ENCODE data around the gene DNAH17.
A peak's percentile ranks its signal among the peaks of the same experiment; 100 is the strongest.

DNAH17 gene

DNA sequence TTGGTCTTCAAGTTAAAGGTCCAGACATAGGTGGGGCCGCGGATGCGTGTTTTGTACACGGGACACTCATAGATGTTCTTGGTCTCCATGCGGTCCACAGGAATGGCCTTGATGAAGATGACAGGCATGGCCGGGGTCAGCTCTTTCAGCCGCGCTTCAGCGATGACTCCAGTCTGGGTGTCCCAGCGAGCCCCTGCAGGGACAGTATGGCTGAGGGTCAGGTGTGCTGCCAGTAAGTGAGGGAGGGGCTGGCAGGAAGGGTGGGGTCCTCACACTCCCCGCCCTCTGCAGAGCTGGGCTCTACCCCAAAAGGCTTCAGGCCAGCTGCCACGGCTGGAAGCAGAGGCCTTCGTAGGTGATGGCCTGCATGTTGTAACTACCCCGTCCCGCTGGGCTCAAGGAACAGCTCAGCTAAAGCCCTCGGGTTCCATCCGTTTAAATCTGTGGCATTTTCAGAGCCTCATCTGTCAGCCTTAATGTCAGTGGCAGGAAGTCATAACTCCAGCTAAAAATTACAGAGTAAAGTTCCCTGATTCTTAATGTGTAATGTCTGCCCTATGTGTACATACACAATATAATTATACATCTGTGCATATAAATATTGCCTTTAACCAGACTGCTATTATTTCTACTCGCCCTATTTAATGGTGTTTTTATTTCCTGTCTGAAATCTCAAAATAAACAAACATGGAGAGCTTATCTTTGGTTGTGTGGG lies 153.1 kb downstream of the DNAH17 start:
- H3K4me1 ChIP-seq (ENCODE audit: insufficient read depth, low read length), result no peaks in the 10 kb centered on the region

DNA sequence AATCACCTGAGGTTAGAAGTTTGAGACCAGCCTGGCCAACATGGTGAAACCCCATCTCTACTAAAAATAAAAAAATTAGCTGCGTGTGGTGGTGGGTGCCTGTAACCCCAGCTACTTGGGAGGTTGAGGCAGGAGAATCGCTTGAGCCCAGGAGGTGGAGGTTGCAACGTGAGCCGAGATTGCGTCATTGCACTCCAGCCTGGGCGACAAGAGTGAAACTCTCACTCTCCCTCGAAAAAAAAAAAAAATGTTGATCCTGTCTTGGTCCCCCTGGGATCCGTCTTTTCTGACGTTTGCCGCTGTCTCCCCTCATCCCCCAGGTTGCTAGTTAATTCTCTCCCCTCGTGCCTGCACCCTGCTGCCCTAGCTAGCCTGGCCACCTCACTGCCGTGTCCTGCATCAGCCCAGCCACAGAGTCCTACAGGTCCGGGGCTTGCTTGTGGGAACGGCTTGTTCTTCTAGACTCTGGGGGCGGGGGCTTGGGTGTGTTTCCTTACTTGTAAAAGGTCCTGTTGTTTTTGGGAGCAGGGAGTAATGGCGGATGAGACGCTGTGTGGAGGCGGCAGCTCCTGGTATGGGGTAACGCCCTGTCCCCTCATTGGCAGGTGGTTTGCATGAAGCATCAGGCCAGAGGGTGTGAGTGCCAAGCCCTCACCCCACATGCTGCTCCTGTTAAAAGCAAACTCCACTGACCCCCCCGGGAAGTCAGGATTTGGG lies 154.2 kb downstream of the DNAH17 start:
- Histone ChIP-seq H3K27ac (ENCODE audit: low read depth, low read length) (no peak overlapping the region), H3K9ac (ENCODE audit: low read length) (no peak overlapping the region), H3K4me3 (ENCODE audit: low read depth in 1 of 2, low read length in 2 of 2) (no peak overlapping the region), H3K36me3 (ENCODE audit: insufficient read depth, low read length) (peaks cover 29% of the 10 kb centered on the region), H3K9me3 (ENCODE audit: low read length) (no peaks in the 10 kb centered on the region), H3K4me1 (ENCODE audit: insufficient read depth, low read length) (no peaks in the 10 kb centered on the region), H3K27me3 (ENCODE audit: control insufficient read depth in 1 of 2, insufficient read depth in 2 of 2, low read length in 2 of 2) (no peaks in the 10 kb centered on the region)

More for the DNA sequence above, 153.1 kb downstream of the DNAH17 start:
- Histone ChIP-seq H3K27ac (ENCODE audit: low read depth, low read length) (no peak overlapping the region), H3K36me3 (ENCODE audit: insufficient read depth, low read length) (peaks cover 29% of the 10 kb centered on the region), H3K4me3 (ENCODE audit: low read depth in 1 of 2, low read length in 2 of 2) (no peak overlapping the region), H3K9ac (ENCODE audit: low read length) (no peak overlapping the region), H3K27me3 (ENCODE audit: control insufficient read depth in 1 of 2, insufficient read depth in 2 of 2, low read length in 2 of 2) (no peaks in the 10 kb centered on the region), H3K9me3 (ENCODE audit: low read length) (no peaks in the 10 kb centered on the region)

DNA sequence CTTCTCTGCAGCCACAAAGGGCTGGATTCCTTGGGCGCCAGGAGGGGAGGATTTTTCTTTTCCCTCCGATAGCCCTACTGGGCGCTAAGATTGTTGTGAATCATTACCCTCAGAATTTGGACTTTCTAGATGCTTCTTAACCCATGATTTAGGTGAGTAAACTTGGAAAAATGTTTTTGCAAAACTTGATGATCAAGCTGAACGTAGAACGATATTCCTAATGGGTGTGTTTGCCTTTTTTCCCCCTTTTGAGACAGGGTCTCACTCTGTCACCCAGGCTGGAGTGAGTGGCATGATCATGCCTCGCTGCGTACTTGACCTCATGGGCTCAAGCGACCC lies 155.0 kb downstream of the DNAH17 start:
- H3K4me3 ChIP-seq (ENCODE audit: low read depth in 1 of 2, low read length in 2 of 2), result no peak overlapping the region

DNA sequence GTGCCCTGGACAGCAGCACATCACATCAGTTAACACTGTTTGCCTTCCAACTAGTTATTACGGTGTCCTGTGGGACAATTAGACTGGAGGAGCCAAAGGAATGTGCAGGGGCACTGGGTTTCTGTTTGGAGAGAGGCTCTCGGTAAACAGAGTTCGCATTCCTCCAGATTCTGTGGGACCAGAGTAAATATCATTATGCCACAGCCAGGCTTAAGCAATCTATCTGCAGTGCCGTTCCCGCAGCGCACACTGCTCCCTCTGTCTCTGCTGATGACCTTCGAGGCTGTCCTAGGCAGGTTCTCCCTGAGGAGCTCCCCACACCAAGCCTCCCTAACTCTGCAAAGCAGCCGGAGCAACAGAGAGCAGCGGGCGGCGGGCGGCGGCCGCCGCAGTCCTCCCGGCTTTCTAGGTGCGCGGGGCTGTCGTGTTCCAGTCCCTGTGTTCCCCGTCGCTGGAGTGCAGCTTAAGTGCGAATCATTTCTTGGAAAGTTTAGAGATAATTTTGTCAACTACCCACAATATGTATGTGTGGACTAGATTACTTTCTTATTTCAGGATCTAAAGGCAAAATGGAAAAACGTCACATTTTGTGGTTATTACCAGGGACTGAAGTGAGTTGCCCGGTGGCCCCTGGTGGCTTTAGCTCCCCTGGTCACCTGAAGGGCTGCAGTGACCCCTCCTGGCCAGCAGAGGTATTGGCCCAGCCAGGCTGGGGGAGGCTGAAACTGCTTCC lies 155.5 kb downstream of the DNAH17 start:
- no peaks in the 10 kb centered on the region for H3K27me3 ChIP-seq (ENCODE audit: control insufficient read depth in 1 of 2, insufficient read depth in 2 of 2, low read length in 2 of 2)
- peaks cover 9% of the 10 kb centered on the region for H3K4me1 ChIP-seq (ENCODE audit: insufficient read depth, low read length)
- no peak overlapping the region for H3K27ac ChIP-seq (ENCODE audit: low read depth, low read length)
- no peak overlapping the region for H3K9ac ChIP-seq (ENCODE audit: low read length)
- no peak overlapping the region for H3K4me3 ChIP-seq (ENCODE audit: low read depth in 1 of 2, low read length in 2 of 2)
- peaks cover 29% of the 10 kb centered on the region for H3K36me3 ChIP-seq (ENCODE audit: insufficient read depth, low read length)
- no peaks in the 10 kb centered on the region for H3K9me3 ChIP-seq (ENCODE audit: low read length)

More for the DNA sequence above, 155.0 kb downstream of the DNAH17 start:
- H3K27me3 ChIP-seq (ENCODE audit: control insufficient read depth in 1 of 2, insufficient read depth in 2 of 2, low read length in 2 of 2), result no peaks in the 10 kb centered on the region
- no peaks in the 10 kb centered on the region for H3K9me3 ChIP-seq (ENCODE audit: low read length)
- peaks cover 29% of the 10 kb centered on the region for H3K36me3 ChIP-seq (ENCODE audit: insufficient read depth, low read length)
- no peak overlapping the region for H3K27ac ChIP-seq (ENCODE audit: low read depth, low read length)
- no peak overlapping the region for H3K9ac ChIP-seq (ENCODE audit: low read length)
- H3K4me1 ChIP-seq (ENCODE audit: insufficient read depth, low read length), result peaks cover 3% of the 10 kb centered on the region

DNA sequence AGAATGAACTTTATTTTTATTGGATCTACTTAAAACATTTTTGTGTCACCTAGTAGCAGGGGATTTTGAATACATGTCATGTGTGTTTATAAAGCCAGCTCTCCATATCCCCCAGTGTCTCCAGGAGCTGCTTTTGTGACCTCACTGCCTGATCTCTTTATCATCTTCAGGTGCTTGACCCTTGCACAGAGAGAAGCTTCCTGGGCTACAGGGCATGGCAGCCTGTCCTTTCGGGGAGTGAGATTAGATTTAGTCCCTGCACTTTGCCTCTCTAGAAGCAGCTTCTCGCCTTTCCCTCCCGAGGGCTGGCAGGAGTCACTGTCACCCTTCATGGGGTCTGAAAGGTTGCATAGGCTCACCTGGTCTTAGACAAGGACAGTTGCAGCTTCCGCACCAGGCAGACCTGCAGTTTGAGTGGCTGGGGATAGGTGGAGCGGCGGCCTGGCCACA lies 156.1 kb downstream of the DNAH17 start:
- no peaks in the 10 kb centered on the region for H3K27me3 ChIP-seq (ENCODE audit: control insufficient read depth in 1 of 2, insufficient read depth in 2 of 2, low read length in 2 of 2)
- peaks cover 29% of the 10 kb centered on the region for H3K36me3 ChIP-seq (ENCODE audit: insufficient read depth, low read length)
- H3K27ac ChIP-seq (ENCODE audit: low read depth, low read length), result no peak overlapping the region
- H3K9ac ChIP-seq (ENCODE audit: low read length), result no peak overlapping the region
- H3K4me1 ChIP-seq (ENCODE audit: insufficient read depth, low read length), result peaks cover 15% of the 10 kb centered on the region
- no peaks in the 10 kb centered on the region for H3K9me3 ChIP-seq (ENCODE audit: low read length)
- no peak overlapping the region for H3K4me3 ChIP-seq (ENCODE audit: low read depth in 1 of 2, low read length in 2 of 2)

DNA sequence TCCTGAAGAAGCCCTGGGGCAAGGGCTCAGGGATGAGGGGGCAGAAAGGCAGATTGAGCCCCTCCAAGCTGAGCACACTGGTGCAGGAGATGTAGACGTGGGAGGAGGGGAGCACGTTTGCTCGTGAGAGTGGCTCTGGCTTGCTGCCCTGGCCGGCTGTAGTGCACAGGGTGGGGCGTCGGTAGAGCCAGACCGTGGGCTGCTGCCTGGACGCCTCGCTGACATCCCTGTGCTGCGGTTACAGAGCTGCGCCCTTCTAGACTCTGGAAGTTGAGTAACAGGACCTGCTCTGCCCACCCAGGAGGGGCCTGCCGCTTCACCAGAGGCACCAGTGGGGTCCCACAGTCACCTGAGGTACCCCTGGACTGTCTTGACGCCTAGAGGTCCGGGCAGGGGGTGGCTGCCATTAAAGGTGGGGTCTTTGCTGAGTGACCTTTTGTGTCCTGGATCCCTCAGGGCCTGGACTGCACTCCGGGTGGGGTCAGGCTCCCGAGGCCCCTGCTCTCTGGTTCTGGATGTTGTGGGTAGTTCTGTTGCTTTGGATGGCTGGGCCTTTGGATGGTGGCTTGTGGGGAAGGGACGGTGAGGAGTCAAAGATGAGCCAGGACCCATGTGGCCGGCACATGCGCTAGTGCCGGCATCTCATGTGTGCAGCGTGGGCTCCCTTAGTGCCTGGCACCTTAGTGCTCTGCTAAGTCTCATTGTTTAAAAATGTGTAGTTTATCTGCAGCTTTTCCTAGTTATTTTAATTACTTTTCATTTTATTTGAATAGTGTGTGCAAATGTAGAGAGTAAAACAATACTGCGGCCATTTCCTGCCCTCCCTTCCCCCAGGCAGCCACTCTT lies 157.0 kb downstream of the DNAH17 start:
- Histone ChIP-seq H3K4me3 (ENCODE audit: low read depth in 1 of 2, low read length in 2 of 2) (no peak overlapping the region), H3K9ac (ENCODE audit: low read length) (no peak overlapping the region), H3K27me3 (ENCODE audit: control insufficient read depth in 1 of 2, insufficient read depth in 2 of 2, low read length in 2 of 2) (no peaks in the 10 kb centered on the region), H3K36me3 (ENCODE audit: insufficient read depth, low read length) (peaks cover 27% of the 10 kb centered on the region), H3K27ac (ENCODE audit: low read depth, low read length) (no peak overlapping the region), H3K9me3 (ENCODE audit: low read length) (no peaks in the 10 kb centered on the region), H3K4me1 (ENCODE audit: insufficient read depth, low read length) (peaks cover 20% of the 10 kb centered on the region)

DNA sequence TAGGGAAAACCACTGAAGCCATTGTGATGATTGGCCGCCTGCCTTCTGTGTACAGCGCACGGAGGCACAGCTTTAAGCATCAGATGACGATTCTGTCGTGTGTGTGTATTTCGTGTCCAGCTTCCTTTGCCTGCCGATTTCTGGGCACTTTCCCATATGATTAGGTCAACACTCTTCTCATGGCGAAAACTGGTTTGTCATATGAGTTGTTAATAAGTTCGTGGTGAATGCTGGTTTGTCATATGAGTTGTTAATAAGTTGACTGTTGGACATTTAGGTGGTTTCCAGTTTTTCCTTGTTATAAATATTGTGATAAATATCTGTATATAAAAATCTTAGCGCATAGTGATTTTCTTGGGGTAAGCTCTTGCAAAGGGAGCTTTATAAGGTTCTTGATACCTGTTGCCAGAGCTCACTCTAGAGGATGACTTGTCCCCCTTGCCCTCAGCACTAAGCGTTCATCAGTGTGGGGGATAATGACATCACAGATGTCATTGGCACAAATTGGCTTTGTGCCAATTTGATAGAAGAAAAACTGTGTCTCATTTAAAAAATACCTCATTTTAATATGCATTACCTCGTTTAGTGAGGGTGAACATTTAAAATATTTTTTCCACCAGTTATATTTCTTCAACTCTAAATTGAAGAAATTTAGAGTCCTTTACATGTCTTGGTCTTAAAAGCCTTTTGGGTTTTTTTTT lies 158.7 kb downstream of the DNAH17 start:
- peaks cover 20% of the 10 kb centered on the region for H3K4me1 ChIP-seq (ENCODE audit: insufficient read depth, low read length)
- no peaks in the 10 kb centered on the region for H3K27me3 ChIP-seq (ENCODE audit: control insufficient read depth in 1 of 2, insufficient read depth in 2 of 2, low read length in 2 of 2)
- no peak overlapping the region for H3K4me3 ChIP-seq (ENCODE audit: low read depth in 1 of 2, low read length in 2 of 2)
- H3K27ac ChIP-seq (ENCODE audit: low read depth, low read length), result no peak overlapping the region
- no peaks in the 10 kb centered on the region for H3K9me3 ChIP-seq (ENCODE audit: low read length)
- peaks cover 12% of the 10 kb centered on the region for H3K36me3 ChIP-seq (ENCODE audit: insufficient read depth, low read length)
- no peak overlapping the region for H3K9ac ChIP-seq (ENCODE audit: low read length)

DNA sequence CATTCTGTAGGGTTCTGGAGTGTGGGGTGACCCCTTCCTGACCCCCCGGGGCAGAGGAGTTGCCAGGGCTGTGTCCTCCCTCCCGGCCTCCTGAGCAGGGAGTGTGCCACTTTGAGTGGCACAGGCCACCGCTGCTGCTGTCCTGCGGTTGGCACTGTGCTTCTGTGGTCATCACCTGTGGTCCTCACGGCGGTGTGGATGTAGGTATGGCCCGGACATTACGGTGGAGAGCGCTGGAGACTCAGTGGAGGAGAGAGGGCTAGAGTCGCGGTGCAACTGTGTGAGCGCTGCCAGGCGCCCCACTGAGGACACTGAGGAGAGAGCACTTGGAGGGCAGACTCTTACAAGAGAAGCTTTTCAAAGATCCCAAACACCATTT lies 159.7 kb downstream of the DNAH17 start:
- H3K4me3 ChIP-seq (ENCODE audit: low read depth in 1 of 2, low read length in 2 of 2), result no peak overlapping the region
- H3K36me3 ChIP-seq (ENCODE audit: insufficient read depth, low read length), result peaks cover 6% of the 10 kb centered on the region
- H3K27me3 ChIP-seq (ENCODE audit: control insufficient read depth in 1 of 2, insufficient read depth in 2 of 2, low read length in 2 of 2), result no peaks in the 10 kb centered on the region
- H3K27ac ChIP-seq (ENCODE audit: low read depth, low read length), result peak overlapping the region; percentile 44
- no peak overlapping the region for H3K9ac ChIP-seq (ENCODE audit: low read length)
- no peaks in the 10 kb centered on the region for H3K9me3 ChIP-seq (ENCODE audit: low read length)
- H3K4me1 ChIP-seq (ENCODE audit: insufficient read depth, low read length), result peaks cover 20% of the 10 kb centered on the region

DNA sequence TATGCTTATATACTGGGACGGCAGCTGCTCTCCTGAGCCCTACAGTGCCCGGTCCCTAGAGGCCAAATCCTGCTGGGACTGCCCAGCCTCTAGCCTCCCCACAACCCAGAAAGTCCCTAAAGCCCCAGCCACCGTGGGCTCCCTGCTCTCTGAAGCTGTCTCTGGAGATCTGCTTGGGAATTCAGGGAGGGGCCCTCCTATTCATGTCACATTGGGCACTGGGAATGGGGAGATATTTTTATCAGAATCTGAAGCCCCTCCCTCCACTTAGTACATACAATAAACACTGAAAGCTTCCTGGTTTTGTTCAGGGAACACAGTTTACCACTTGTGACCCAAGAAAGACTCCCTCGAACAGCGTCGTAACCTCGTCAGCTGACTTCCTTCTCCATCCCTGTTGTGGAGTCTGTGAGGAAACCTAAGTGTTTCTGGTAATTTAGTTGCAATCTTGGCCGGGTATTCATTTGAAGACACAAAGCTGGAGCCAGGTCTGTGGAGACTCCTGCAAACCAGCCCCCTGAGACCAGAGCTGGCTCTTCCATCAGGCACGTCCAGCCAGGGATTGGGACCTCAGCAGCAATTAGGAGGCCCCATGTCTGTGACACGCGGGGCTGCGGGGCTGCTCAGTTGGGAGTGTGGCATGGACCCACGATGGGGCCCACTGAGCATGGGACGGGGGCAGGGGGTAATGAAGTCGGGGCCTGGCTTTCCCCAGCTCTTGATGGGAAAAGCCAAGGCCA lies 160.2 kb downstream of the DNAH17 start:
- Histone ChIP-seq H3K9me3 (ENCODE audit: low read length) (no peaks in the 10 kb centered on the region), H3K4me1 (ENCODE audit: insufficient read depth, low read length) (peaks cover 21% of the 10 kb centered on the region), H3K36me3 (ENCODE audit: insufficient read depth, low read length) (peaks cover 6% of the 10 kb centered on the region), H3K27me3 (ENCODE audit: control insufficient read depth in 1 of 2, insufficient read depth in 2 of 2, low read length in 2 of 2) (no peaks in the 10 kb centered on the region), H3K9ac (ENCODE audit: low read length) (no peak overlapping the region), H3K27ac (ENCODE audit: low read depth, low read length) (peak overlapping the region; percentile 61), H3K4me3 (ENCODE audit: low read depth in 1 of 2, low read length in 2 of 2) (no peak overlapping the region)
